ENCODE data around the gene MINK1.
A peak's percentile ranks its signal among the peaks of the same experiment; 100 is the strongest.

MINK1 gene
- long read RNA-seq, donor 1, partial matches to known transcripts: 1,181 of 1,201 reads
- long read RNA-seq, donor 1, other reads (novel, unspliced or antisense): 20 of 1,201 reads
- long read RNA-seq, donor 2: 0 reads
- long read RNA-seq, donor 3, full-length matches to known transcripts: 1 of 1 reads
- long read RNA-seq, donor 3, partial matches to known transcripts: 0 of 1 reads
- long read RNA-seq, donor 3, other reads (novel, unspliced or antisense): 0 of 1 reads
- long read RNA-seq, donor 4: 0 reads
- long read RNA-seq, donor 5, partial matches to known transcripts: 8 of 8 reads
- long read RNA-seq, donor 5, other reads (novel, unspliced or antisense): 0 of 8 reads
- long read RNA-seq, donor 6, partial matches to known transcripts: 5 of 6 reads
- long read RNA-seq, donor 6, other reads (novel, unspliced or antisense): 0 of 6 reads
- long read RNA-seq, donor 7: 0 reads
- long read RNA-seq, donor 8, partial matches to known transcripts: 6 of 7 reads
- long read RNA-seq, donor 8, other reads (novel, unspliced or antisense): 0 of 7 reads

DNA sequence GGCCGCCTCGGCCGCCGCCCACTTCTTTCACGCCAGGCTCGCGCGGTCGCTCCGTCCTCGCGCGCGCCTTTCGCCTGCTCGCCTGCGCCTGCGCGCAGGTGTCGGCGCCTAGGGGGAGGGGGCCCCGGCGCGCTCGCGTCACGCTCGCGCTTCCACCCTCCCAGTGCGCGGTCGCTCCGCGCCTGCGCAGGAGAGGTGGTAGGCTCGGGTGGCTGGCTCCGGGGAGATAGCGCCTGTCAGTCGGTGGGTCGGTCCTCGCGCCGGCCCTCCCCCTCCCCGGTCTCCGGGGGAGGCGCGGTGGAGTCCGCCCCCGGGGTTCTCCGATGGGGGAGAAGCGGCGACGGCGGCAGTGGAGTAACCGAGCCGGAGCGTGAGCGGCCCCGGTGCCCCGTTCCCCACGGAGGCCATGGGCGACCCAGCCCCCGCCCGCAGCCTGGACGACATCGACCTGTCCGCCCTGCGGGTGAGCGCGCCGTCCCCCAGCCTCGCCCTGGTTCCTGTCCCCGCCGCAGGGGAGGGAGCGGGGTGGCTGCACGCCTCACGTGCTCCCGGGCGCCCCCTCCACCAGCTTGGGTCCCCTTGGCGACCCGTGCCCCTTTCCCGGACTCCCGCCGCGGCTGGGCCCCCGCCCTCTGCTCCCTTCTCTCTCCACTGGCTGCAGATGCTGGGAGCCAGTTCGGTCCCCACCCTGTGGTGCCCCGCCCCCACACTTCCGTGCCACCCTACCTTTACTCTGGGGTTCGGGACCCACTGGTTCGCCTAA lies at the start of gene MINK1:
Gene MINK1, plus strand, starts transcription at position 163 of the 763 bp plus-strand sequence. Its CDS starts 244 bp downstream, at position 407.
- DNase-seq: peak; percentile 98

DNA sequence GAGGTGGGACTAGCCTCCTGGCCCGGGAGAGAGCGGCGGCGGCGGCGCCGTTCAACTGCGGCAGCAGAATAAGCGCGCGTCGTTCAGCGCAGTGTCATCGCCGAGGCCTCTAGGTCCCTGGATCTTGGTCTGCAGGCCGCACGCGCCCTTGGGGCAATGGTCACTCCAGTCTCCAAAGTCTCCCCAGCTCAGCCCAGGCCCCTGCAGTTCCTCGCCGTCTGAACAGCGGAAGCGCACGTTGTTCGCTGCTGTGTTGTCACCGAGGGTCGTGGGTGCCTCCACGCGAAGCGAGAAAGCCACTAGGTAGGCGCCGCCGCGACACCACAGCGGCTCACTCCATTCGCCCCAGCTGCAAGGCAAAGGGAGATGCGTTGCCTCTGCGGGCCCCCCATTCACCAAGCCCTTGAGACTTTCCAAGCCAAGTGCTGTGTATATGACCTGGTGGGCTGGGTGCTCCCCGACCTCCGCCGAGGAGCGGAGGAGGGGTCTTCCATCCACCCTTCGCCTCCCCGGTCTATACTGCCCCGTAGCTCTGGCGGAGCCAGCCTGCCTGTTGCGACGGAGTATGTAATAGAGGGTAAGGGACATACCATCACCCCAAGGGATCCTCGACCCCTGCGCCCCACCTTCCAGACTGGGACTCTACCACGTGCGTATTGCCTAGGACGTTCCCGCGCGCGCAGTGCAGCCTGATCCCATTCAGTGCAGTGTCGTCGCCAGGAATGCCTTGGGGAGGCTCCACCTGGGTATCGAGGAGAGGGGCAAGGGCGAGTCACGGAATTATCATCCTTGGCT lies 47.6 kb upstream of the MINK1 start:
- DNase-seq: peak; percentile 58

DNA sequence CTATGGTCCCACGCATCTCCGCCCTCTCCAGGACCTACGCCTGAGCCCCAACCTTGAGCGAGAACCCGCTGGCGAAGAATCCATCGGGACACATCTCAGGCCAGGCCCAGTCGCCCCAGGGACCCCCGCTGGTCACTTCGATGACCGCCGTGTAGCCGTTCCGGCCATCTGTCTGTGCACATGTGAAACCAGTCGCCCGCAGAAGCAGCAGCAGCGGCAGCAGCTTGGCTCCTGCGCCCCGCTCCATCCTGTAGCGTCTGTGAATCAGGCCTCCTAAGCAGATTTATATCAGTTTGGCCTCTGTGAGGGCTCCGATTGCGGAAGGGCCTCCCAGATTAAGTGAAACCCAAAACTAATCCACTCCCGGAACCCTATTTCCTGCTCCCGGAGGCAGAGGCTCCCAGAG lies 47.0 kb upstream of the MINK1 start, which contains the start of gene VMO1:
Gene VMO1, minus strand, starts transcription at position 259 of the 406 bp plus-strand sequence. Its CDS starts 12 bp downstream, at position 247.
- DNase-seq: peak; percentile 60

DNA sequence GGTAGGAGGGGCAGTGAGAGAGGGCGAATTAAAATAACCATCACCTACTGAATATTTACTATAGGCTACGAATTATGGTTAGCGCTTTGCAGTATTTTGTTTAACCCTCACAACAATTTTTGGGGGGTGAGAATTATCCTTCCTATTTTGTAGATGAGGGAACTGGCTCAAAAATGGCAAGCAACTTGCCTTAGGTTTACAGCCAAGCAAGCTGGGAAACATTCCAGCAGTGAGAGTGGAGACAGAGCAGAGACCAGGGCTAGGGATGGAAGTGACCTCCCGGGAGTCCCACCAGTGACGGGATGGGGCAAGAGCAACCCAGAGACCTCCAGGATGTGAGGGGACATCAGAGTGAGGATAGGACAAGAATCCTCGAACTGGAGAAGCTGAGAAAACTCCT lies 46.6 kb upstream of the MINK1 start:
- peak; percentile 32 for DNase-seq

DNA sequence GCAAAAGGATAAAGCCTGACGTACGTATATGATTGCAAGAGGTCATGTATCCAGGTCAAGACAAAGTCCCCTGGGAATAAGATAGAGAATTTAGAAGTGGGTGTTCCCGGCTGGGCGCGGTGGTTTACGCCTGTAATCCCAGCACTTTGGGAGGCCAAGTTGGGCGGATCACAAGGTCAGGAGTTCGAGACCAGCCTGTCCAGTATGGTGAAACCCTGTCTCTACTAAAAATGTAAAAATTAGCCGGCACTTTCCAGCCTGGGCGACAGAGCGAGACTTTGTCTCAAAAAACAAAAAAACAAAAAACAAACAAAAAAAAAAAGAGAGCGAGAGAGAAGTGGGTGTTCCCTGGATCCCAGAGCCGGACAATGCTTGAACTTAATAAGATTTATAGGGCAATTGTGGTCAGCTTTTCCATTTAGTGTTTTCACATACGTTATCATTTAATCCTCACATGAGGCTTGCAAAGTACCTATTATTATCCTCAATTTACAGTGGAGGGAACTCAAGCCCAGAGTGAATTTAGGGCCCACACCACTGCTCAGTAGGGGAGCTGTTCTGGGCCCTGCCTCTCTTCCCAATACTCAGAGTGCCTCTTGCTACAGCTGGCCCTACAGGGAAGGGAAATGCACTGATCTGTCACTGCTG lies 44.9 kb upstream of the MINK1 start:
- DNase-seq: no peak

DNA sequence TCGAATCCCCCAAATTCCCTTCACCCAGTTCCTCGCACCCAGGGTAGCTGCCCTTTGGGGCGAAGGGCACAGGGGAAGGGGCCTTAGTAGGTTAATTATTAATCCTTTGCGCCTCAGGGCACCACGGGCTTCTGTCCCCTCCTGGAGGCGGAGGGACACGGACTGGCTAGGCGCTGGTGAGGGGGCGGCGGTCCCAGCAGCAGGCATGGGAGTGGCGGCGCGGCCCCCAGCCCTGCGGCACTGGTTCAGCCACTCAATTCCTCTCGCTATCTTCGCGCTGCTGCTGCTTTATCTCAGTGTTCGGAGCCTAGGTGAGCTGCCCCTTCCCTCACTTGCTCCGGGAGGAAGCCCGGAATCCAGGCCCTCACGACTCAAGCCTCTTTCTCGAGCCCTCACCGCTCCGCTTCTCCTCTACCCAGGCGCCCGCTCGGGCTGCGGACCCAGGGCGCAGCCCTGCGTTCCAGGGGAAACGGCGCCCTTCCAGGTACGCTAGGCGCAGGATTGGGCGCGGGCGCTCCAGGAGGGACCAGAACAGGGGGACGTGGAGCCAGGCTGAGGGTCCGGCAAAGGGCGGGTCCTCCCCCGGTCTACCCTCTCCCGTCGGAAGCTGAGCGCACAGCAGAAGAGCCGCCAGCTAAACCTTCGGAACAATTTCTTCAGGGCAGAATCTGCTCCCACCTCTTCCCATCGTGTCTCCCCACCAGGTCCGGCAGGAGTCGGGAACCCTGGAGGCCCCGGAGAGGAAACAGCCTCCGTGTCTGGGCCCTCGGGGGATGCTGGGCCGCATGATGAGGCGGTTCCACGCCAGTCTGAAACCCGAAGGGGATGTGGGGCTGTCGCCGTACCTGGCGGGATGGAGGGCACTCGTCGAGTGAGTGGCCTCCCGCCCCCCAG lies 44.1 kb upstream of the MINK1 start, which contains the start of gene GLTPD2:
Gene GLTPD2, plus strand, starts transcription at position 158 of the 894 bp plus-strand sequence. Its CDS starts 48 bp downstream, at position 206.
- DNase-seq: peak; percentile 74

DNA sequence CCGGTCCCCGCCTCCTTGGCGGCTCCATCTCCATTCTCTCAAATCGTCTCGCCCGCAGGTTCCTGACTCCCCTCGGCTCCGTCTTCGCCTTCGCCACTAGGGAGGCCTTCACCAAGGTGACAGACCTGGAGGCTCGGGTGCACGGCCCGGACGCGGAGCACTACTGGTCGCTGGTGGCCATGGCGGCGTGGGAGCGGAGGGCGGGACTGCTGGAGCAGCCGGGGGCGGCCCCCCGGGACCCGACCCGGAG lies 43.5 kb upstream of the MINK1 start:
- no peak for DNase-seq

DNA sequence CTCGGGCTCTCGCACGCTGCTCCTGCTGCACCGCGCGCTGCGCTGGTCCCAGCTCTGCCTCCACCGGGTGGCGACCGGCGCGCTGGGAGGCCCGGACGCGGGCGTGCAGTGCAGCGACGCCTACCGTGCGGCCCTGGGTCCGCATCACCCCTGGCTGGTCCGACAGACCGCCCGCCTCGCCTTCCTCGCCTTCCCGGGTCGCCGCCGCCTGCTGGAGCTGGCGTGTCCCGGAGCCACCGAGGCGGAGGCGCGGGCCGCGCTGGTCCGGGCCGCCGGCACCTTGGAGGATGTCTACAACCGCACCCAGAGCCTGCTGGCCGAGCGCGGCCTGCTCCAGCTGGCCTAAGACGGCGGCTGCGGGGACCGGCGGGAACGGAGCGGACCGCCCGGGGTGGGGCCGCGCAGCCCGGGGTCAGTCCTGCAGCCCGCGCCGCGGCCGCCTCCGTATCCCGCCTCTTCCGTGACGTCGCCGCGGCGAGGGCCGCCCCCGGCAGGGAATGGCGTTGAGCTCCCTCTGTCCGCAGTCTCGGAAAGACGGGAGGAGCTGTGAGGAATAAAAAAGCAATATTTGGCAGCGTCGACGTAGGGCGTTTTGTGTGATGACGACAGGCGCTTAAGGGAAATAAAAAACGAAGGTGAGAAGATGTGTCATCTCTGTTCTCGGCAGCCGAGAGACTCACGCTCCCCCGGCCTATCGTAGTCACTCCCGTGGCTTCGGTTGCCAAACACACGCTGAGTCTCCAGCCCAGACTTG lies 43.0 kb upstream of the MINK1 start:
- peak; percentile 98 for DNase-seq

DNA sequence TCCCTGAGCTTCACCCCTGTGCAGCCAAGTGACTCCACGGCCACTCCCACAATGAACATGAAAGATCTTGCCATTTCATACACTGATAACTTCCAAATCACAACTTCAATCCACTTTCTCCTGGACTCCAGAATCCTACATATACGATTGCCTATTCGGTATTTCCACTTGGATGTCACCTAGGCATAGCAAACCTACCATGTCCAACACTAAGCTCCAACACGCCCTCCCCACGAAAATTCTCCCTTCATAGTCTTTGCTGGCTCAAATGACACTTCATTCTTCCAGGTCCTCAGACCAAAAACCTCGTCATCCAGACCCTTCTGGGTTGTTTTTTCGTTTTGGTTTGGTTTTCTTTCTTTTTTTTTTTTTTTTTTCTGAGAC lies 42.4 kb upstream of the MINK1 start:
- DNase-seq: no peak

DNA sequence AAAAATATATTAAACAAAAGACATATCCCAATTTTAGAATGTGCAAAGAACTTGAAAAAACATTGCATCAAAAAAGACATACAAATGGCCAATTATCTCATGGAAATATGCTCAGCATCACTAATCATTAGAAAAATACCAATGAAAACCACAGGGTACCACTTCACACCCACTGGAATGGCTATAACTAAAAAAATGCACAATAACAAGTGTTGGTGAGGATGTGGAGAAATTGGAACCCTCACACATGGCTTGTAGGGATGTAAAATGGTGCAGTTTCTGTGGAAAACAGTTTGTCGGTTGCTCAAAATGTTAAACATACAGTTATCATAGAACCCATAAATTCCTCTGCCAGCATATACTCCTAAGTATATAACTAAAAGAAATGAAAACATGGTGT lies 38.0 kb upstream of the MINK1 start:
- DNase-seq: no peak

DNA sequence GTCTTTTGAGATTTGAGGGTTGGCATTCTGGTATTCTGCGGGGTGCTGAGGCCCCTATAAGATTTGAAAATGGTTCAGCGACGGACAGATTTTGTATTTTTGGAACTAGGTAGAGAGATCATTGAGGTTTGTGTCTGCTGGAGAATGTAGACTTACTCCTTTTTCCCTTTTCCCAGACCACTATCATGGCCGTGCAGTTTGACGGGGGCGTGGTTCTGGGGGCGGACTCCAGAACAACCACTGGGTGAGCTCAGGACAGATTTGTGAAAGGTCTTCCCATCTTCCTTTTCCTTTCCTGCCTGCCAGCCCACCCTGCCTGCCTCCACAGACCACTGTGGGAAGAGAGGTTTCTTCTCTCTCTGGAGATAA lies 36.6 kb upstream of the MINK1 start:
- peak; percentile 19 for DNase-seq

DNA sequence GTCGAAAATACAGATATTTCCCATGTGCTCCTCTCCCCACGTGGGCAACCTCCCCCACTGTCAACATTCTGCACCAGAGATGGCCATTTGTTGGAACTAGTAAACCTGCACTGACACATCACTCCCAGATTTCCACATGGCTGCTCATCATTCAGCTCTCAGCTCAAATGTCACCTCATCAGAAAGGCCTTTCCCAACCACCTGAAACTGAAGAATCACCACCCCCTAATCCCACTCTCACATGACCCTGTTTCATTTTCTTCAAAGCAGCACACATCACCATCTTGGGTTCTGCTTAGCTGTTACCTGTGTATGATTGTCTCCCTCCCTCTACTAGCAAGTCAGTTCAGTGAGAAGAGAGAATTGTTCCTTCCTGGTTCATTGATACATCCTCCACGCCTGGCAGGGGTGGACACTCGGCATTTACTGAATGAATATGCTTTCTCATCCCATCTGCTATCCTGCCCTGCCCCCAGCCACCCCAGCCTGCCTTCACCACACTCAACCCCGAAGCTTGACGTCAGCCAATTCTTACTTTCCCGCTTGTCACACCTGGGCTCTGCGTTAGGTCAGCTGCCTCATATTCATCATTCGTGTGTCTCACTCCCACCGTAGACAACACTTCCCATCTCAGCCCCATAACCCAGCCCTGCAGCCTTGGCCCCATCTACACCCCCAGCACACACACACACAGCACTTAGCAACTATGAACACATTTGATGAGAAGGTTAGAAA lies 32.5 kb upstream of the MINK1 start:
- no peak for DNase-seq

DNA sequence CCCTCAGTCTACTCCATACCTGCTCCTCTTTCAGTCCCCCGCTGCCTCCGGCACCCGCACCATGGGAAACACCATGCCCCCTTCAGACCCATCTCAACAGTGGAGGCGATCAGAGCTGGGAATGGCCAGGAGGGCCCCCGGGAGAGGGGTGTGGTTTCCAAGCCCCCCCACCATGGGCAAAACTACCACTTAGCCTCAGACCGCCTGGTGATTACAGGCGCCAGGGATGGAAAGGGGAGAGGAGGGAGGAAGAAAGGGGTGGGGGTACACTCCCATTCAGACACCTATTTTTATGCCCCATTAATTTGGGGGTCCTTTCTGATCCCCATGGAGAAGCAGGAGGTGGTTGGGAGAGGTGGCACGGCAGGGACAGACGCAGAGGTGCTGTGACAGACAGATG lies 30.9 kb upstream of the MINK1 start, which contains the start of gene C17orf114:
Gene C17orf114, minus strand, starts transcription at position 101 of the 400 bp plus-strand sequence.
- no peak for DNase-seq

DNA sequence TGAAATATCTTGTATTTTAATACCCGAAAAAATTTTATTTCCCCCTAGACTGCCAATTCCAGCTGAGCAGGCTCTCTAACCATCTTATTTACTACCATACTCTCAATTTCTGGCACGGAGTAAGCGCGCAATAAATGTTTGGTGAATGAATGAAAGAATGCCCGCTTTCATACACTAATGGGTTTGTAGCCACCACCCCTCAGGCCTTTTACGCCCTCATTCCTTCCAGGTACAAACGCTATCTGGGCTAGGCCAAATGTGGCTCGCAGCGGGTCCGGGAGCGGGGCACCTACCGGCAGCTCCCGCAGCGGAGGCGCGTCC lies 26.7 kb upstream of the MINK1 start:
- peak; percentile 47 for DNase-seq

DNA sequence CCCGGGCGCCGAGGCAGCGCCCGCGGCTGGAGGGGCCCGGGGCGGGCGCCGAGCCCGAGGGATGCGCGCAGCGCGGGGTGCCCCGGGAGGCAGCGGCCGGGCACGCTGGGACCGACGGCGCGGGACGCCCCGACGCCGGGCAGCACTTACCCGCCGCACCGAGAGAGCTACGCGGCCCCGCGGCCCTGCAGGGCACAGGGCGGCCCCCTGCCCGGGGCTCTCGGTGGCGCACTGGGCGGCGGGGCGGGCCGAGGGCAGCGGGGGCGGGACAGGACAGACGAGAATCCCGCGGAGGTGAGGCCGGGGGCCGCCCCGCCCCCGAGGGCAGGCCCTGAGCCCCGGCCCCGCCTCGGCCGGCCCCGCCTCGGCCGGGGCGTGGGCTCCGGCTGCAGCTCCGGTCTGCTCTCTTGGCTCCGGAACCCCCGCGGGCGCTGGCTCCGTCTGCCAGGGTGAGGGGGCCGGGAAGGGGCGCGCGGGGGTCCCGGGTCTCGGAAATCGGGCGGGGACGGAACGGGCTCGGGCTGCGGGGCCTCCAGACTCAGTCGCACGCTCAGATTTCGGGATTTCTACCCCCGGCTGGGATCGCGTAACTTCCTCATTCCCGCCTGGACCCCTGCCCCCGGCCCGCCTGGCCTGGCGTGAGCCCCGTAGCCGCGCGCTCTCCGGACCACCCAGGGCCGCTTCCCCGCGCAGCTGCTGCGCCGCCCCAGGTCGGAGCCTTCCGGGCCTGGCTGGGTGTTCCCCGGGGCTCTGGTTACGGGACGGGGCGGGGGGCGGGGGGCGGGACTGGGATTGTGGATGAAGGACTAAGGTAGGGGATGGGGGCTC lies 26.1 kb upstream of the MINK1 start, which contains the start of gene PLD2:
Gene PLD2, plus strand, starts transcription at position 376 of the 828 bp plus-strand sequence. CDS start 621 bp downstream, outside the sequence.
- DNase-seq: peak; percentile 70

DNA sequence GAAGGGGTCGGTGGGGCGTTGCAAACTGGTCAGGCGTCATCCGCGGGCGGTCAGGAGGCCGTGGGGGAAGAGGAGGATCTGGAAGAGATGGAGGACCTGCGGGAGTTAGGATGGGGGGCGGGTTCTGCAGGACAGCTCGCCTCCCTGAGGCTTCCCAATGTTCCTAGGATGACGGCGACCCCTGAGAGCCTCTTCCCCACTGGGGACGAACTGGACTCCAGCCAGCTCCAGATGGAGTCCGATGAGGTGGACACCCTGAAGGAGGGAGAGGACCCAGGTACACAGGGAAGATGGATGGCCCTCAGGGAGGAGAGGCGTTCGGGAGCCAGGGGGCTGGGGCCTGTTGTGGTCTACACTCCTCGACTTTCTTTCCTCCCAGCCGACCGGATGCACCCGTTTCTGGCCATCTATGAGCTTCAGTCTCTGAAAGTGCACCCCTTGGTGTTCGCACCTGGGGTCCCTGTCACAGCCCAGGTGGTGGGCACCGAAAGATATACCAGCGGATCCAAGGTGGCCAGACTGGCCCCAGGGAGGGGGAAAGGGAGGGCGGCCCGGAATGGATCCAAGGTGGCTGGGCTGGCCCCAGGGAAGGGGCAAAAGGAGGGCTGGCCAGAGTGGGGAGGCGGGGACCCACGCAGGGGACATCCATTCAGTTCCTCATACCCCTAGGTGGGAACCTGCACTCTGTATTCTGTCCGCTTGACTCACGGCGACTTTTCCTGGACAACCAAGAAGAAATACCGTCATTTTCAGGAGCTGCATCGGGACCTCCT lies 25.3 kb upstream of the MINK1 start:
- DNase-seq: peak; percentile 38

DNA sequence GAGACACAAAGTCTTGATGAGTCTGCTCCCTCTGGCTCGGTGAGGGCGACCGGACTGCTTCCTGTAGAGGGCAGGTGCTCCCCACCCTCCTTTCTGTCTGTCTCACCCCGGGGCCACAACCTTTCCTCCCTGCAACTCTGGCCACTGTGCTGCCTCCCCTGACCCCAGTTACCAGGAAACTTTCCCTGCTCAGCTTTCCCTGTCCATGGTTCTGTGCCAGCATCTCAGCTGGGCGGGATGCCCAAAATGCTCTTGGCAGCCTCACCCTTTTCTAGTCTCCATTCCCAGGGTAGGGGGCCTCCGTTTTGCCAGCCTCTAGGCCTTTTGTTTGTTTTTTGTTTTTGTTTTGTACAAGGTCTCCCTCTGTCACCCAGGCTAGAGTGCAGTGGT lies 24.8 kb upstream of the MINK1 start:
- DNase-seq: no peak
